OCI-LY3 (cell line): ENCODE data around the gene TSPAN11.

ENCODE experiments used
- H2AFZ ChIP-seq: fragments of 200-600, 300-600 bp; shearing (Covaris generic); 2 replicates; pipeline ENCODE4 v1.6.0; 2014; ENCODE audit warnings: antibody characterized with exemption, low read depth, low read length
- H3K27ac ChIP-seq: fragments of 200-600, 300-600 bp; sonication (generic); 2 replicates; pipeline ENCODE4 v1.5.1; 2014; ENCODE audit warnings: mild to moderate bottlenecking, low read length, moderate library complexity, mixed read lengths
- H3K27me3 ChIP-seq: fragments of 200-600, 300-600 bp; sonication (generic); 2 replicates; pipeline ENCODE4 v1.6.1; 2014; ENCODE audit warnings: low read depth, low read length, mixed read lengths
- H3K36me3 ChIP-seq: fragments of 200-600, 300-600 bp; sonication (generic); replicated peaks from 2 replicates; pipeline ENCODE3; 2014; ENCODE audit warnings: low read depth, low read length, mixed read lengths
- H3K4me1 ChIP-seq: fragments of 300-600, 200-600 bp; sonication (generic); 2 replicates; pipeline ENCODE4 v1.6.1; 2014; ENCODE audit warnings: low read length, mixed read lengths
- H3K4me2 ChIP-seq: fragments of 200-600, 300-600 bp; sonication (generic); 2 replicates; pipeline ENCODE4 v1.6.1; 2014; ENCODE audit warnings: low read length, mixed read lengths
- H3K4me3 ChIP-seq: fragments of 300-600, 200-600 bp; sonication (generic); 2 replicates; pipeline ENCODE4 v1.5.1; 2014; ENCODE audit warnings: antibody characterized with exemption, mild to moderate bottlenecking, low read length, moderate library complexity
- H3K79me2 ChIP-seq: fragments of 300-600, 200-600 bp; shearing (Covaris generic); 2 replicates; pipeline ENCODE4 v1.6.1; 2014; ENCODE audit warnings: mild to moderate bottlenecking, low read length, mixed read lengths
- H3K9ac ChIP-seq: fragments of 300-600, 200-600 bp; shearing (Covaris generic); 2 replicates; pipeline ENCODE4 v1.6.0; 2014; ENCODE audit warnings: mild to moderate bottlenecking, low read length, moderate library complexity
- H3K9me3 ChIP-seq: fragments of 200-600, 300-600 bp; shearing (Covaris generic); 2 replicates; pipeline ENCODE4 v1.6.1; 2014; ENCODE audit warnings: low read length, mixed read lengths; ENCODE audit not compliant: insufficient read depth
- H4K20me1 ChIP-seq: fragments of 200-600, 300-600 bp; sonication (generic); 2 replicates; pipeline ENCODE4 v1.6.1; 2016; ENCODE audit warnings: low read length, mixed read lengths; ENCODE audit not compliant: insufficient read depth
- CTCF ChIP-seq: fragments of 200-600, 300-600 bp; sonication (generic); IDR thresholded peaks from 2 replicates; pipeline ENCODE4 v1.5.1; 2014; ENCODE audit warnings: antibody characterized with exemption, low read length, low read depth
- EZH2phosphoT487 ChIP-seq: fragments of 200-600 bp; shearing (Covaris generic); IDR thresholded peaks from 2 replicates; pipeline ENCODE4 v1.6.1; 2018; ENCODE audit warnings: antibody characterized with exemption, mixed run types, low read depth

Gene TSPAN11

DNA sequence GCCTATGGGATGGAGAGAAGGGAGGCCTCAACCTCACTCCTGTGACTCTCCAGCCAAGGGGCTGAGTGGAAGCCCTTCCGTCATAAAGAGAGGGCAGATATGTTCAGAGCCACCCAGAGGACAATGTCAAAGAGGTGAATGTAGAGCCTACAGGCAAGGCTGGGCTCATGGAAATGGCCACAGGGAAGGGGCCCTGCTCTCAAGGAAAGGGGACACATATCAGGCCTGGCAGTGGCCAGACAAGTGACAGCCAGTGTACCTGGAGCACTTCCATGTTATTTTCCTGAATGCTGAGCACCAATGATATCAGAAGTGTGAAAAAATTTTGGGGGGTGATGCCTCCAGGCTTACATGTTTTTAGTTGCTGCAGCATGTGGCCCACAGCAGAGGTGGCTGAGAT is 110.5 kb downstream of the TSPAN11 start:
- Histone ChIP-seq H3K9ac (no peak overlapping the region), H3K9me3 (no peaks in the 10 kb centered on the region), H3K4me1 (no peaks in the 10 kb centered on the region), H3K27ac (no peak overlapping the region), H3K27me3 (peaks cover 5% of the 10 kb centered on the region), H3K79me2 (no peaks in the 10 kb centered on the region), H3K4me3 (no peak overlapping the region), H4K20me1 (no peaks in the 10 kb centered on the region), H3K4me2 (no peak overlapping the region), H3K36me3 (no peaks in the 10 kb centered on the region), H2AFZ (no peak overlapping the region)
- TF ChIP-seq CTCF (no peak), EZH2phosphoT487 (no peak)

- H3K9ac ChIP-seq = no peak overlapping the region
Observed at GRCh38 chr12:31037931-31038330, 111.4 kb downstream of the TSPAN11 start.

GRCh38 chr12:31041033-31041564 is 114.6 kb downstream of the TSPAN11 start:
- no peaks in the 10 kb centered on the region for H3K4me1 ChIP-seq
- TF ChIP-seq EZH2phosphoT487 (no peak), CTCF (no peak)

More at GRCh38 chr12:31037931-31038330, 111.4 kb downstream of the TSPAN11 start:
- no peaks in the 10 kb centered on the region for H3K36me3 ChIP-seq
- no peak overlapping the region for H3K27ac ChIP-seq
- TF ChIP-seq EZH2phosphoT487 (no peak), CTCF (no peak)
- no peak overlapping the region for H3K4me3 ChIP-seq
- H3K4me1 ChIP-seq = no peaks in the 10 kb centered on the region
- H3K4me2 ChIP-seq = no peak overlapping the region
- H4K20me1 ChIP-seq = no peaks in the 10 kb centered on the region
- no peaks in the 10 kb centered on the region for H3K9me3 ChIP-seq
- no peaks in the 10 kb centered on the region for H3K79me2 ChIP-seq
- no peak overlapping the region for H2AFZ ChIP-seq
- H3K27me3 ChIP-seq = peaks cover 4% of the 10 kb centered on the region

More at GRCh38 chr12:31041033-31041564, 114.6 kb downstream of the TSPAN11 start:
- no peaks in the 10 kb centered on the region for H3K36me3 ChIP-seq
- no peaks in the 10 kb centered on the region for H4K20me1 ChIP-seq
- H3K27ac ChIP-seq = no peak overlapping the region
- no peaks in the 10 kb centered on the region; the same call in none of the 2 replicates for H3K27me3 ChIP-seq
- no peak overlapping the region for H2AFZ ChIP-seq
- no peak overlapping the region for H3K4me3 ChIP-seq
- no peak overlapping the region for H3K4me2 ChIP-seq
- H3K9me3 ChIP-seq = no peaks in the 10 kb centered on the region
- H3K9ac ChIP-seq = no peak overlapping the region
- H3K79me2 ChIP-seq = no peaks in the 10 kb centered on the region
